GM21619 (cell line): ENCODE measurements around the gene SH3RF1.
"Not testable (repeated sequence)": the region's sequence is repeated elsewhere in the genome, so short reads cannot be mapped to it uniquely, and the experiment has no call there.

ENCODE experiments used
- ATAC-seq: cut with Tn5 transposase; IDR thresholded peaks from one replicate; pipeline ENCODE4 v1.9.1; 2021; ENCODE audit not compliant: unreplicated experiment

Gene SH3RF1

DNA sequence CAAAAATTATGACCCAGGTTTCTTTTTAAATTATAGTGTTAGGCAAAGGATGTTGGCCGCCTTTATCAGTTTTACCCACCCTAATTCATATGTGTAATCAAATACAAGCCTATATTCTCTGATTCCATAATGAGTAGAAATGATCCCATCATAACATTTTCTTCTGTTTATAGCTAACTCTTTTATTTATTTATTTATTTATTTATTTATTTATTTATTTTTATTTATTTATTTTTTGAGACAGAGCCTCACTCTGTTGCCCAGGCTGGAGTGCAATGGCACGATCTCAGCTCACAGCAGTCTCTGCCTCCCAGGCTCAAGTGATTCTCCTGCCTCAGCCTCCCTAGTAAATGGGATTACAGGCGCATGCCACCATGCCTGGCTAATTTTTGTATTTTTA, 7.1 kb upstream of the SH3RF1 start:
- ATAC-seq = not testable (repeated sequence)

DNA sequence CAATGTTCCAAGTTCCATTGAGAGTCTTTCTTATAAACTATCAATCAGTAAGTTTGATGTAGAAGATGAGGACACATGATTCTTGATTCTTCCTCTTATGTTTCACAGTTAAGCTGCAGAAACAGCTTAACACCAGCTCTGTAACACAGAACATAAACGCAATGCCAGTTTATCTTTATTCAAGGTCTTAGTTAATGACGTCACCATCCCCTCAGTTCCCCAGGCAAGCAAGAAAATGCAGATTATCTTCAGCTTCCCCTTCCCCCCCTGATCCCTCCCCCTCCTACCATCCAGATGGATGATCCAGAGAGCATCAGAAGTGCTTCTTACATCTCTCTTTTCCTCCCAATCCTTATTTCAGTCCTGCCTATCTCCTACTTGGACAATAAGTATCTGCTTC, 4.4 kb upstream of the SH3RF1 start:
- ATAC-seq = no peak

DNA sequence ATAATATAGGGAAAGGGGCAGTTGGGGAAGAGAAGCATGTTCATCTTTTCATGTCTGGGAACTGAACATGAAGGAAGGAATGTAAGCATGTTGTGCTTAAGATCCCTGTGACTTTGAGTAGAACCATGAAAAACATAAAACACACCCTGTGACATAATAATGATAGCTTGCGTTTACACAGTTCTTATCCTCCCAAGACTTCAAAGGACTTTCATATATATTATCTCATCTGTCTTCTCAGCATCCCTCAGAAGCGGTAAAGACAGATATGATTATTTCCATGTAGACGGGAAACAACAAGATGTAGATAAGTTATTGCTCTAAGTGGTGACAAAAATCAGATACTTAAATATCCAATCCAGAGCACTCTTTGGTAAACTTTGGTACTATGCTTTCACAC, 3.3 kb upstream of the SH3RF1 start:
- no peak for ATAC-seq

GRCh38 chr4:169272265-169272886, 1.6 kb upstream of the SH3RF1 start:
- ATAC-seq = no peak

DNA sequence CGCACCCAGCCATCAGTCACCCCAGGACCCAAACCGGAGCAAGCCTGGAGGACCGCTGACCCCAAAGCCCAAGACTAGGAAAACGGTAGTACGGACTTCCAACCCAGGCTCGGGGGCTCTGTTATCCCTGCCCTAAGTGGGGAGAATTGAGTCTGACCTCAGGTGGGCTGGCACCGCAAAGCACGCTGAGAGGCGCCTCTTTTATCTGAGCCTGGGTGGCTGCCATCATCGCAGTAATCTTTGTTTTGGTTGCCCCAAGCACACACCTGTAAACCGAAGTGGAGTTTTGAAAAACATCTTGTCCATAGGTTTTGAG, 894 bp upstream of the SH3RF1 start:
- no peak for ATAC-seq

GRCh38 chr4:169269916-169270809, 593 bp downstream of the SH3RF1 start:
- ATAC-seq = peak; percentile 42

DNA sequence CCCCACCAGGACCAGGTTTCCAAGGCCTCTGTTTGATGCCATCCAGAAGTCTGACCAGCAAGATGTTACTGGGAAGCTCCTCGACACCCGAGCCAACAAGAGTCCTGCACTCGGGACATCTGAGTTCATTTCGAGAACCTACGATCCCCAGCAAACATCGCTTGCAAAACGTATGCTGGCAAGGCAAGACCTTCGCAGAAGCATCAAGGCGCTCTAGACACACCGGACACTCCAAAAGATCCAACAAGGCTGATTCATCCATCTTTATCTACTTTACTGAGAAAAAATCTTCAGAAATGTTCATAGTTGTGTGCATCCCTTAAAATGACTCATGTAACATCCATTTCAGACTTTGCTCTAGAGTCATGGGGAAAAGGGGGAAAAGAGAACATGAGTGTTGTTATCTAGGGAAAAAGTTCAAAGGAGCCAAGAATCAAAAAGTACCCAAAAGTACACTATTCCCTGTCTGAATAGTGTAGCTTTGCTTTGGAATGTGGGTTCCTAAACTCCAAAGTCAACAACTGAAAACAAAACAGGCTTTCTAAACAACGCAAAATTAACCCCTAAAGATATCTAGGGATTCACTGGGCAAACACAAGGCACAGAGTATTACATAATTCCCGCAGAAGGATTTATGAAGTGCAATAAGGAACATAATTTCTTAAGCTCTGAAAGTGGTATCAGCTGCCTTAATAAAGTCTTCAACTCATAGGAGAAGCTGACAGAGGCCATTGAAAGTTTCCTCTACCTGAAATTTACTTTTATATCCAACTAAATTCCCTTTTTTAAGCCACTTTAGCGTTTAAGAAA, 1.6 kb downstream of the SH3RF1 start:
- ATAC-seq = no peak

DNA sequence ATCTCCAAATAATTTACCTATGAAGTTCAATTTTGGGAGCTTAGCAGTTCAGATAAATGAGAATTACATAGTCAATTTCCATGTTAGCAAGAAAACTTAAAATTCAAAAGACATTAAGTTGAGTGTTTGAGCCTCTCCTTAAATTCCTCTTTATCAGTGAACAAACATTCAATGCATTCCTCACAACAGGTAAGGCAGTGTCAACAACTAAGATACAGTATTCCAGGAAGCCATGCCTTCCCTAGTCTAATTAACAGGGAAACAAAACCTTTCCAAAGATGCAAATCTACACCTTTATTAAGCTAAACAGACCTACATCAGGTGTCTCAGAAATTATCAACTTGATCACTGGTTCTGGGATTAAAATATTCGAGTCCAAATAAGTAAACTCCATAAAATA, 3.7 kb downstream of the SH3RF1 start:
- no peak for ATAC-seq

- ATAC-seq = no peak
Observed at GRCh38 chr4:169266661-169267060, 4.1 kb downstream of the SH3RF1 start.

- no peak for ATAC-seq
Observed at GRCh38 chr4:169266081-169266480, 4.7 kb downstream of the SH3RF1 start.

GRCh38 chr4:169263791-169264392, 6.9 kb downstream of the SH3RF1 start:
- no peak for ATAC-seq

DNA sequence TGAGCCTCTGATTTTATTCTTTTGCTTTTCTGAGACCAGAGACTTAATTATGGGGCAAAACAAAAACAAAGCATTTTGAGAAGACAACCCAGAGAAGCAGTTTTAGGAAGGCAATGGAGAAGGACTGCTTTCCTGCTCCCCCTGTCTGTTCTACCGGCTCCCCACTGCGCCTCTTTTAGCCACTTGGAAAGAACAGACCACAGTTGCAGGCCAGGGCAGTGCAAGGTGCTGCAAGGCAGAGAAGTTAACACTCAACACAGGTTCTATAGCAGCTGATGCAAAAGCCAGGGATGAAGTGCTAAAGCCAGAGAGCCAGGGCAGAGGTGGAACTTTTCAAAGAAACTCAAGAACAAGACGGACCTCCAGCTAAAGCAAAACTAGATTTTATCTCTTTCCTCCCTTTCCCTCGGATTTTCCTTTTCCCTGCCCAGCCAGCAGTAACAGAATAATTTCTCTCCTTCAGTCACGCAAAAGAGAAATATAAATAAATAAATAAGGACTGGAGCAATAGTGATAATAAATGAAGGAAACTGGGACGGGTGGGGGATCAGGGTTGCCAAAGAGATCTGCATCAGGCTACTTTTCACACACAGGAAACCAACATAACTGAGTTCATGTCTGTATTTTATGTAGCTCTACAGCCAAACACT, 10.4 kb downstream of the SH3RF1 start:
- no peak for ATAC-seq

GRCh38 chr4:169259271-169259670, 11.5 kb downstream of the SH3RF1 start:
- ATAC-seq = no peak

GRCh38 chr4:169258141-169258540, 12.6 kb downstream of the SH3RF1 start:
- no peak for ATAC-seq

GRCh38 chr4:169256856-169257761, 13.6 kb downstream of the SH3RF1 start:
- no peak for ATAC-seq

DNA sequence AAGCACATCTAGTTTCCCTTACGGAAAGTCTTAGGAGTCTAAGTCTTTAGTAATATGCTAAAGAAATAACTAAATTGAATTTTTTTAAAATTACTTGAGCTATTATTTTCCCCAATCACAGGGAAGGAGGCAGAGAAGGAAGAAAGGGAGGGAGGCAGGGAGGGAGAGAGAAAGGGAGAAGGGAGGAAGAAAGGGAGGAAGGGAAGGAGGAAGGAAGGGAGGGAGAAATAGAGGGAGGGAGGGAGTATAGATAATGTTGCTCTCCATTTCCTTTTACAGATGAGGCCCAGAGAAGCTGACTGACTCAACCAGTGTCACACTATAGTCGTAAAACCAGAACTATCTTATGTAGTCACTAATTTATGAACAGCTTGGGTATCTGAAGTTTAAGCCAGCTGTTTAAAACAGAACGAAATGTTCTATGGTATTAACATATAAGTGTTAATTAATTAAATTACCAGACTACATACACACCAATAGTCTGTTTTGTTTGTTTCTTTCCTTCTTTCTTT, 14.6 kb downstream of the SH3RF1 start:
- ATAC-seq = no peak

GRCh38 chr4:169254546-169254983, 16.2 kb downstream of the SH3RF1 start:
- no peak for ATAC-seq

- ATAC-seq = no peak
Observed at GRCh38 chr4:169253904-169254303, 16.9 kb downstream of the SH3RF1 start.

DNA sequence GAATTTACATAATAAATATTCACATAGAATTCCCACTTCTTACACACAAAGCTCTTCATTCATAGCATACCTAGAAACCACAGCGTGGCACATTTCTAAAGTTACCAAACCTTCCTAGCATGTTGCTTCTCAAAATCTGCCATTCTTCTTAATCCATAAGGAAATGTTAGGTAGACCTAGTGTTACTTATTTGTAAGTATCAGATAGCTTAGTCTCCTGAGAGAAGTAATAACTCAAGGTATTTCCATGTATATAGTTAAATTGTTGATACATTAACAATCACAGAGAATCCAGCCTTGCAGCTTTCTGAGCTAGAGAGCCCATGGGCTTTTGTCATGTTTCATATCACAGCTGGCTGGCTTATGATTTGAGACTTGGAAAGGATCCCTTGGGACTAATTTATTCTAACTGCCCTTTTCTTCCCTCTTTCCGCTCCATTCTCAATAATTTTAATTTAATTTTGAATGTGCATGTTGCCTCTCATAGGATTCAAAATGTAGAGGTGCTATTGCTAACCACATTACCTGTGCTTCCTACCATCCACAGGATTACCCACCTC, 17.6 kb downstream of the SH3RF1 start:
- ATAC-seq = no peak
